ENCODE data around the gene RNF10. TPM values are rescaled to one million over a fixed set of nuclear protein-coding genes. Genes with fewer than 3 reads are reported as not detected.
"Not testable (repeated sequence)": the region's sequence is repeated elsewhere in the genome, so short reads cannot be mapped to it uniquely, and the experiment has no call there.

The RNF10 gene
- total RNA-seq (2014; rRNA removed; shearing (Covaris generic)), result 46.2 and 85.2 TPM in 2 replicates

DNA sequence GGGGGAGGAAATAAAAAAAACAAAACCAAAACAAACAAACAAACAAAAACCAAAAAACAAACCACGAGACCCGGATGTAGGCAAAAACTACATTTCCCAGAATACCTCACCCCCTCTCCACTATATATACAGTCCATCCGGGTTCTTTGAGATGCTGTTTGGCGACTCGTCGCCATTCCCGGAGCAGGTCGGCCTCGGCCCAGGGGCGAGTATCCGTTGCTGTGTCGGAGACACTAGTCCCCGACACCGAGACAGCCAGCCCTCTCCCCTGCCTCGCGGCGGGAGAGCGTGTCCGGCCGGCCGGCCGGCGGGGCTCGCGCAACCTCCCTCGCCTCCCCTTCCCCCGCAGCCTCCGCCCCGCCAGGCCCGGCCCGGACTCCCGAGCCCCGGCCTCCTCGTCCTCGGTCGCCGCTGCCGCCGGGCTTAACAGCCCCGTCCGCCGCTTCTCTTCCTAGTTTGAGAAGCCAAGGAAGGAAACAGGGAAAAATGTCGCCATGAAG is at the start of gene RNF10:
Gene RNF10 (plus strand): TSS at position 154 of the 500 bp plus-strand sequence. CDS start 456 bp downstream, outside the sequence.
- DNase-seq (ENCODE audit: low spot score), result peak; percentile 74

DNA sequence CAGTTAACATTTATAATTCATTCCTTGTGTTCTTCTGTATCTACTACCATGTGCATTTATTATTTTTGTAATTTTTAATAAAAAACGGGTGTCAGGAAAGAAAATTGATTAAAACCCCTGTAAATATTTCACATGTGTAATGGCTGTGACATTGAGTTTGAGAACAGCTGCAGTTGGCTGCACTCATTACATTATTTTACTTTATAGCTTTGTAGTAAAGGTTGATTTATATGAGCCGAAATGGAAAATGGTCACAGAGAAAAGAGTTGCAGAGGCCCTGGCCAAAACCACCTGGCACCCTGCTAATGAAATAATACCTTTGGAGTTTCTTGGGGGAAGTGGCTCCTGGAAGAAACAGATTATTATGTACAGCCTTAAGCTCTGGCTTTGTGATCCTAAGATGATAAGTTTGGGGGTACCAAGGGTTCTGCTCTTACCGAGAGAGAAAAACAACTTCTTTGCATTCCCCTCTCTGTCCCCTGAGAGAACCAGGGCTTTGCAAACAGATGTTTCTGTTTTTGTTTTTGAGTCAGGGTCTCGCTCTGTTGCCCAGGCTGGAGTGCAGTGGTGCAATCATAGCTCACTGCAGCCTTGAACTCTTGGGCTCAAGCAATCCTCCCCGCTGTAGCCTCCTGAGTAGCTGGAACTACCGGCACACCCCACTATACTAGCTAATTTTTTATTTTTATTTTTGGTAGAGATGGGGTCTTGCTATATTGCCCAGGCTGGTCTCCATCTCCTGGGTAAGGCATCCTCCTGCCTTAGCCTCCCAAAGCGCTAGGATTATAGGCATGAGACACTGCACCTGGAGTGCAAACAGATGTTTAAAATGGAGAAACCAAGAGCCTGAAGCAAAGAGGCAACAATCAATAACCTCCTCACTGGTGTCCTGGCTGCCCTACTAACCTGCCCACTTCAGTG is 47.9 kb upstream of the RNF10 start:
- no peak for DNase-seq (ENCODE audit: low spot score)

DNA sequence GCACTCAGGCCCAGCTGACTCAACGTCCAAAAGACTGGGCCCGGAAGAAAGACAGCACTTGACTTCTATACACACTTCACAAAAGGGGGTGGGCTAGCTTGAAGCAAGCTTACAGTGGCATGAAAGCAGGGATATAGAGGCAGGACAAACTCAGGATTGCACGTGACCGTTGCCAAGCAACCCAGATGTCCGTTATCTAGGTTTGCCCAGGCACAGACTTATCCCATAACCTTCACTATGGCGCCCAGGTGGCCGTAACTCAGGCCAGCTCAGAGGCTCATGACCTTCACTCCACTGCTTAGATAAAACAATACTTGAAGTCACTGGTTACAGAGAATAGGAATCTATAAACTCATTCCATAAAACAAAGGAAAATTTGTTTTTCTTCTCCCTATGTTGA is 46.6 kb upstream of the RNF10 start:
- DNase-seq (ENCODE audit: low spot score), result not testable (repeated sequence)

DNA sequence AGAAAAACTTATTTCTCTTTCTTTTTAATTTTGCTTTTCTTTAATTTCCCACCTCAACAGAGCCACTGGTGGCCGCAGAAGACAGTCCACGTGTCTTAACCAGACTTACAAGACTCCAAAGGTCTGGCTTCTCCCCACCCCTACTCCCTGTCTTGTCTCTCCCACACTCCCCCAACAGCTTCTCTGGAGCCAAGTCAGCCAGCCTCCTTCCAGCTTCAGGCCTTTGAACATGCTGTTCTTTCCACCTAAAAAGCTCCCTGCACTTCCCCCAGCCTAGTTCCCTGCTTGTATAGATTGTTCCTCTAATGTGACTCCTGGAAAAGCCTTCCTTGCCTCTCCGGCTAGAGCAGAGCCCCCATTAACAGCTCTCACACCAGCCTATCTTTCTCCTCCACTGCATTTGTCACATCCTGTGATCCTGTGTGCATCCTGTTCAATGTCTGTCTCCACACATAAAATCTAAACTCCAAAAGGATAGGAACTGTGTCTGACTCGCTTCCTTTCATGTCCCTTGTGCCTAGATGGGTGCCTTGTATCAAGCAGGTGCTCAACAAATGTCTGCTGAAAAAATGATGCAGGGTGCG is 46.0 kb upstream of the RNF10 start:
- no peak for DNase-seq (ENCODE audit: low spot score)

DNA sequence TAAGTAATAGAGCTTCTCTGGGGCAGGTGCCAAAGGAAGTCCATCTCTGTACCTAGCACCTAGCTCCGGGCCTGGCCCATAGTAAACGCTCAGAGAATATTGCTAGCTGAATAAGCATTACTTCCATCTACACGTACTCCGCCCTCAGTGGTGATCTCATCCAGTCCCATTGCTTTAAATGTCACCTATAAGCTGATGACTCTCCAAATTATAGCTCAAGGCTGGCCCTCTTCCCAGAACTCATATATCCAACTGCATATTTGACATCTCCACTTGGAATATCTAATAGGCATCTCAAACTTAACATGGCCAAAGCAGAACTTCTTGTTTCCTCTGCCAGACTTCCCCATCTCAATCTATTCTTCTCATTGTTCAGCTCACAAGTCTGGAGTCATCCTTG is 45.1 kb upstream of the RNF10 start:
- DNase-seq (ENCODE audit: low spot score), result peak; percentile 73

DNA sequence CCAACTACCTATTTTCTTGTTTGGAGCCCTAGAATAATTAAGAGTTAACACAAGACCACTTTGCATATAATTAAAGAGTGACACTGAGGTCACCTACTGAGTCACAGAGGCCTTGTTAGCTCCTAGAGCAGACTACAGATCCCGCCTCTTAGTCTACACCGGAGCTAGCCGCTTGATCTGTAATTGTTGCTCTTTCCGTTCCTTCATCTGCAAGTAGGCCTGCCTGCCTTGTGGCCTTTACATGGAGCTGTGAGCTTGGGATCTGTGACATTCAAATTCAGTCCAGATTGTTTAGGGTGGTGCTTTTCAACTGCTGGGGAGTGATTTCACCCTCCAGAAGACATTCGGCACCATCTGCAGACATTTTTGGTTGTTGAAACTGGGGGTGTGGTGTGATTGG is 43.8 kb upstream of the RNF10 start:
- no peak for DNase-seq (ENCODE audit: low spot score)

DNA sequence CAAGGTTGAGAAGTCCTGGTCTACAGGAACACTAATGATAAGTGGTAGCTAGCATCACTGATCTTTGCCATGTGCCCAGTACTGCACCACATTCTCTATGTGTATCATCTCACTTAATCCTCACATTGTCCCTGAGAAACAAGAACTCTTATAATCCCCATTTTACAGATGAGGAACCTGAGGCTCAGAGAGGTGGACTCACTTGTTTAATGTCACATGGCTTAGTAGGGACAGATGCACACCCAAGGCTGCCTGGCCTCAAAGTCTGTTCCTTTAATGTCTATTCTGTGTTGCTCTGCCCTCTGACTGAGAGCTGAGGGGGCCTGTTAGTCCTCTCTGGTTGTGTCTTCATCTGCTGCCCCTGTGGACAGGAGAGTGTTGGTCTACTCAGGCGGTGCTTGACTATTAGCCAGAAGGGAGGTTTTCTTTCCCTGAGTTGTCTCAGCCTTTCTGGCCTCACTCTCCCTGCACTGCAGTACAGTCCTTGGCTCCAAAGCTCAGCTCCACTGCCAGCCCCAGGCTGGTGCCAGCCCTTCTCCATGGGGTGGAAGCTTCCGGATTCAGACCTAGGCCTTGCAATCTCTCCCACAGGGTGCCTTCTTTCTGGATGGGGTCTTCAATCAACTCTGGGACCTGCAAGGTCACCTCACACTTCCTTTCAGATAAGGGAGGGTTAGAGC is 43.2 kb upstream of the RNF10 start:
- DNase-seq (ENCODE audit: low spot score), result no peak

DNA sequence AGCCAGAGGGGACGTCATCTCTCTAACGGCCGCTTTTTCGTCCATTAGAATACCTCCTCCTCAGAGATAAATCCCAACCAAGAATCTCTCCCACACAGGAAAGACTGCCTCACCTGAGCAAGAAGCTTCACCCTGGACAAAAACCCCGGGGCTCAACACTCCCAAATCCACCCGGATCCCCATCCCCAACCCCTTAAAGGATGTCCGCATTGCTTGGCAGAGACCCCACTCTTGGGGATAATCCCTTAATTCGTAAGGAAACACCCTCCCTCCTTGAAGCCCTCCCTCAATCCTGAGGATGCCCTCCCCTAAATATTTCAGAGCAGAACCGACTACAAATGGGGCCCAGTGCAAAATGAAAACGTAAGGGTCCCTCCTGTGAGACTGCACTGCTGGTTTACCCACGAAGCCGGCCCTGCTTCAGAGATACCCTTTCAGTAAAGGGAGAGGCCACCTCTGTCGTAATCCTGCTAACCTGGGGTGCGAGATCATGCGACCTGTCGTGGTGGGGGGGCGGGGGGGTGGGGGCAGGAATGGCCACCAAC is 38.9 kb upstream of the RNF10 start:
- no peak for DNase-seq (ENCODE audit: low spot score)

DNA sequence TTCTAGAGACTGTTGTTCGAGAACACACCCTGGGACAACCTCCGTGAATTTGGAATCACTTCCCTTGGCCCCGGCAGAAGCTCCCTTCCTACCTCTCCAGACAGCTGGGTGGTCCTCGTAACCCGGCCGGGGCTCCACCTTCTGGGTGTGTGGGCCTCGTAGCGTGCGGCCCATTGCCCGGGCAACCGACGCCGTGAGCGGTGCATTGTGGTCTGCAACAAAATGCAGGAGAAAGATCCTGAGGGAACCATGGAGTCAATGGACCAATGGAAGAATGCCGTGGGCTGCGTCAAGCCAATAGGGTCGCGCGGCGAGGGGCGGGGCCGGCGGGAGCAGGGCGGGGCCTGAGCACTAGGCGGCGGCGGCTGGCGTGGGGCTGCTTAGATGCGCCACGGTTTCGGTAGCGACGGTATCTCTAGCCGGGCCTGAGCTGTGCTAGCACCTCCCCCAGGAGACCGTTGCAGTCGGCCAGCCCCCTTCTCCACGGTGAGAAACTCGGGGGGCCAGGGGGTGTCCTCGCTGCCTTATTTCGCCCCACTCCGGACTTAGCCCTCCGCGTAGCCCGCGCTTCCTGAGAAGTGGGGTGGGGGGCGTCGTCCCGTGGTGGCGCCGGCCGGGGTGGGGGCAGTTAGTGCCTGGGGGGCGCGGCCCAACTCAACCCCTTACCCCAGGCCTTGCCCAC is 38.3 kb upstream of the RNF10 start, which contains the start of gene DYNLL1:
Gene DYNLL1 (plus strand): TSS at position 383 of the 682 bp plus-strand sequence. CDS start 309 bp downstream, outside the sequence.
- DNase-seq (ENCODE audit: low spot score), result peak; percentile 90

DNA sequence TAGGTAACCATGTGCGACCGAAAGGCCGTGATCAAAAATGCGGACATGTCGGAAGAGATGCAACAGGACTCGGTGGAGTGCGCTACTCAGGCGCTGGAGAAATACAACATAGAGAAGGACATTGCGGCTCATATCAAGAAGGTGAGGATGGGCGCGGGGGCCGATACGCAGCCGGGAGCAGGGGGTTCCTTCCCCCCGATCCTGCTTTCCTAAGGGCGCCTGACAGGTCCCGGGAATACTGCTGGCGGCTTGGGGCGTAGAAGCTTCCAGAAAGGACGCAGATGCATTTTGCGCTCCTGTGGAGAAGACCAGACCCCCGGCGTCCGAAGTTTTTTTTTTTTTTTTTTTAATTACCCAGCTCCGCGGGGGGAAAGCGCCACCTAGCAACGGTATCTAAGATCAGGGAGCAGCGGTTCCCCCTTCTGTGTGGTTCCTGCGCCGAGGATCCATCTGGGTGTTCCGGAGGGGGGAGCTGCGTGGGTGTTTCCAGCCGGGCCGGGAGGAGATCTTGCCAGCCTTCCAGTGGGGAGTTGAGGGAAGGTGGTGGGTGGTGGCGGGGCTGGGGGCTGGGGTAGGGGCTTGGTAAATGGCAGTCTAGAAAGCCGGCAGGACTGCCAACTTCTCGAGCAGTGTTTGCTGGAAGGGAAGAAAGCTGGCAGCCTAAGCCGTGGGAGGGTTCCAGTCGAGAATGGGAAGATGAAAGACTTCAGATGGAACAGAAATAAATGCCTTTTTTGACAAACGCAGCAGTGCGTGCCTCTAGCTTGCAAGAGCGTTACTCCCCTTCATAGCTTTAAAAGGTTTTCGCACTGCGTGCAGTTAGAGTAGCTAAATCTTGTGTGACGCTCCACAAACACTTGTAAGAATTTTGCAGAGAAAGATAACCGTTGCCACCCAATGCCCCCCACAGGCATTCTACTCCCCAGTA is 37.5 kb upstream of the RNF10 start:
- DNase-seq (ENCODE audit: low spot score), result peak; percentile 14

DNA sequence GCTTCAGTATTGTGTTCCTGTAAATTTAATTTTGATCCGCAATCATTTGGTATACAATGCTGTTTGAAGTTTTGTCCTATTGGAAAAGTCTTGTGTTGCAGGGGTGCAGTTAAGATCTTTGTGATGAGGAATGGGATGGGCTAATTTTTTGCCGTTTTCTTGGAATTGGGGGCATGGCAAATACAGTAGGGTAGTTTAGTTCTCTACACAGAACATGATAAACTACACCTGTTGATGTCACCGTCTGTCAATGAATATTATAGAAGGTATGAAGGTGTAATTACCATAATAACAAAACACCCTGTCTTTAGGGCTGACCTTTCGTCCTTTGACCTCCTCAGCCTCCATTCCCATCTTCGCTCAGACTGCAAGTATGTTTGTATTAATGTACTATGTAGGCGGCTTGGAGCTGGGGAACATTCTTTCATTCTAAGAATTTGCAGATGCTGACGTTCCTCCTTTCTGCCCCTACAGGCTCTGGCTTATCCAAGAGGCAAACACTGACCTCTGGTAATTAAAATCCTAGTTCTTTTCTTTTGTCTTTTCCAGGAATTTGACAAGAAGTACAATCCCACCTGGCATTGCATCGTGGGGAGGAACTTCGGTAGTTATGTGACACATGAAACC is 36.5 kb upstream of the RNF10 start:
- DNase-seq (ENCODE audit: low spot score), result no peak

DNA sequence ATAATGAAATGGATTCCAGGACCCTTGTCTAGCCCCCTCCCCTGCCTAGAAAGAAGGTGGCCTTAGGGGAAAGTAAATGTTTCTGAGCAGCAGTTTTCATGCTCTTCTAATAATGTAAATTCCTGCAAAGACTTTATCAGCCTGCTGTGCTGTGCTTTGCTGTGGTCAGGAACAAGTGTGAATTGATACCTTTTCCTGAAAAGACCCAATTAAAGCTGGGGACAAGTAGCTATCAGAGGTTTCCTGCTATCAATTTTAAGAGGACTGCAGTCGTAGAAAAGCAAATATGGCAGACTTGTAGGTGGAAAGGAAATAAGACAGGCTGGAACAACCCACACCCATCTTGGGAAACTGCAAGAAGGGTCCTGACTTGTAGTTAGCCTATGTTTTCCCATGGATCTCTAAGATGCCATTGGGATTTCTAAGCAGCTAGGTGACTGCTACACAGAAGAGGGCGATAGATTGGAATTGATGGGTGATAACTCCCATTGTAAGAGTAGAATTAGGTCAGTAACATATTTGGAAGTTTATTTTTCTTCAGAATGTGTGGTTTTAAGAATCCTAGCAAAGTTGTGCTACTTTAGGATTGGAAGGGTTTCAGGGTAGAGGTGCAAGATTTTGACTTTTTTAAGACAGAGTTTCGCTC is 35.2 kb upstream of the RNF10 start:
- no peak for DNase-seq (ENCODE audit: low spot score)

DNA sequence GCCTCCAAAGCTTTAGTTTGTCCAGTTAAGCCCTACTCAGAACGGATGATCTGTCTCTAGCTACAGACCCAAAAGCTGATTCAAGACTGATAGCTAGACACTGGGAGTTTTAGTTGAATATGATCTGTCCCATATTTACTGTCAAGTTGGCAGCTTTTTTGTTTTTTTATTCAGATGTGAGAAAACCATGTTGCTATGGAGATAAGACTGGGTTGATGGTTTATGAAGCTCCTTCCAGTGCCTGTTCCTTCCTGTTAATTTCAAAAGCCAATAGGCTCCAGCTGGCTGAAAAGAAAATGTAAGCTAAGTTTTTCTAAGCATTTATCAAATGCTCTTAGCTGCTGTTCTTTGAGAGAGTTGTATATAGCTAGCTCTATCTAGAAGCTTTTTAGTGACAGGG is 33.6 kb upstream of the RNF10 start:
- DNase-seq (ENCODE audit: low spot score), result no peak

DNA sequence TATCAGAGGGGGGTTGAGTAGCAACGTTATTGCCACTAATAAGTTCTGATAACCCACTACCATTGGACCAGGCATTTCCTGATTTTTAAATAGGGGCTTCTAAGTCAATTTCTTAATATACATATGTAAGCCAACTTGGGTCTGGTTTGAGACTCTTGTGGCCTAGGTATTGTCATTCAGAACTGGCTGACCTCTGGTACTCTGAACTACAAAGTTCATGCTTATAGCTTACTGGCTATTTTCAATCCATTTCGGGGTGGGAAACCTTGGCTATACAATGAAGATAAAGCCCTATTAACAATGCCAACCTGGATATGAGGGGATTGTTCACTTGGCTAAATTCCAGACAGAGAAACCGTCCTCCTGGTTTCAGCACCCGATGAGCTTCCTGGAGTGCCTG is 29.6 kb upstream of the RNF10 start:
- DNase-seq (ENCODE audit: low spot score), result no peak

DNA sequence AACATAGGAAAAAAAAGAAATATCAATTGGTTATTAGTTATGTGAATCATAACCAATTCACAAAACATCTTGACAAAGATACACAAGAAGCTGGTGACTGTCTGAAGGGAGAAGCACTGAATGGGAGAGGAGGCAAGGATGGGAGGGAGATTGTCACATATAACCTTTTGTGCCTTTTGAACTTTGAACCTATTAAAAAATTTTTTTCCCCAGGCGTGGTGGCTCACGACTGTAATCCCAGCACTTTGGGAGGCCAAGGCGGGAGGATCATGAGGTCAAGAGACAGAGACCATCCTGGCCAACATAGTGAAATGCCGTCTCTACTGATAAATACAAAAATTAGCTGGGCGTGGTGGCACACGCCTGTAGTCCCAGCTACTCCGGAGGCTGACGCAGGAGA is 25.6 kb upstream of the RNF10 start:
- no peak for DNase-seq (ENCODE audit: low spot score)

DNA sequence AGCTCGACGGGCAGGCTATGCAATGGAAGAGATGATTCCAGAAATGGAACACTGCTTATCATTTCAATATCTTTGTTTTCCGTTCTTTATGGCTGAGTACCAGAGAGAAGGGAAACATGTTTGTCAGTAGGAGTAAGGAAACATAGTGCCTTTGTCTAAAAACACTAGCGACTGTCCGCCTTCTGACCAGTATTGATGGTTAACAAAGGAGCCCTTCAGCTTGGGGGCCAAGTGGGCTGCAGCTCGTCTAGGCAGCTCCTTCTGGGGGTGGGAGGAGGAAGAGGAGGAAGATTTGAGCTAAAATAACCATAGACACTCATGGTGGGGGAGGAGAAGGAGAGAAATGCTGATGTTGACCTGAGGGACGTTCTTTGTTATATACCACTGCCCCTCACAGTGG is 20.2 kb upstream of the RNF10 start:
- DNase-seq (ENCODE audit: low spot score), result no peak

DNA sequence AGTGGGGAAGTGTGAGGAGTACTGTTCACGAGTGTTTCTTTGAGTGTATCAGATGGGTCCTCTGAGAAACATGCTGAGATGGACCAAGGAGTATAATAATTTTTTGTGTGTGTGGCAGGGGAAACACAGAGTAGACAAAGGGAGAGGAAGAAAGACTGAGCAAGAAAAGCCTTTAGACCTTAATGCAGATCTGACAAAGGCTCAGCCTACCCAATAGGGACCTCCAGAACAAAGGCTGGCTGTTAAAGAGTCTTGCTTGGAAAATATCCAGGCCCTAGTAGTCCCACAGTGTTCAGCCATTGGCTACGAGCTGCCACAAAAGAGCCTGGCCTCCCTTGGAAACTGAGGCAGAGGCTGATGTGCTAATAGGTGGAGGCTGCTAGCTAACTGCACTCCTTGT is 18.7 kb upstream of the RNF10 start:
- no peak for DNase-seq (ENCODE audit: low spot score)

DNA sequence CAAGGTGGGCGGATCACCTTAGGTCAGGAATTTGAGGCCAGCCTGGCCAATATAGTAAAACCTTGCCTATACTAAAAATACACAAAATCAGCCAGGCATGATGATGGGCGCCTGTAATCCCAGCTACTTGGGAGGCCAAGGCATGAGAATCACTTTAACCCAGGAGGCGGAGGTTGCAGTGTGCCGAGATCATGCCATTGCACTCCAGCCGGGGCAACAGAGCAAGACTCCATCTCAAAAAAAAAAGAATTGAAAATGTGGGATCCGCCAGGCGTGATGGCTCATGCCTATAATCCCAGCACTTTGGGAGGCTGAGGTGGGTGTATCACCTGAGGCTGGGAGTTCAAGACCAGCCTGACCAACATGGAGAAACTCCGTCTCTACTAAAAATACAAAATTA is 14.8 kb upstream of the RNF10 start:
- DNase-seq (ENCODE audit: low spot score), result not testable (repeated sequence)

DNA sequence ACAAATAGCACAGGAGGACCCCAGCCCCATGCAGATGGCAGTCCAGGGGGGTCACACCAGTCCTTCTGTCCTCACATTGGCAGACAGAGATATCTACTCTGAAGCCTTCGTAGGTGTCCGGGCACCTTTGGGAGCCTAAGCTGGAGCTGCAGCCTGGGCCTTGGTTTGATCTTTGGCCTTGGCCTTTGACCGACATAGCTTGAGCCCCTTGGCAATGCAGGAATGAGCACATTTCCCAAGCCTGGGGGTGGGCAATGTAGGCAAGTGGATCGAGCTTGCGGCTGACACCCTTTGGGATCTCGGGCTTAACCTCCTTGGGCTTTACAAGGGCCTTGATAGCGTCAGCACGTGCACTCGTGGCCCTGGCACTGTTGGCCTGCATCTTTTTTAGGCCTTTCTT is 11.6 kb upstream of the RNF10 start:
- DNase-seq (ENCODE audit: low spot score), result no peak

All from A172 (cell line).